Inferior parietal cortex (tissue), 1 donor: Measurements from ENCODE around the gene KPNA5.
"Not testable (repeated sequence)": the region's sequence is repeated elsewhere in the genome, so short reads cannot be mapped to it uniquely, and the experiment has no call there.

Experiments used
- DNase-seq: peaks from one replicate; pipeline ENCODE4 v3.0.0-alpha.2; 2016; ENCODE audit errors: extremely low spot score

Gene KPNA5

DNA sequence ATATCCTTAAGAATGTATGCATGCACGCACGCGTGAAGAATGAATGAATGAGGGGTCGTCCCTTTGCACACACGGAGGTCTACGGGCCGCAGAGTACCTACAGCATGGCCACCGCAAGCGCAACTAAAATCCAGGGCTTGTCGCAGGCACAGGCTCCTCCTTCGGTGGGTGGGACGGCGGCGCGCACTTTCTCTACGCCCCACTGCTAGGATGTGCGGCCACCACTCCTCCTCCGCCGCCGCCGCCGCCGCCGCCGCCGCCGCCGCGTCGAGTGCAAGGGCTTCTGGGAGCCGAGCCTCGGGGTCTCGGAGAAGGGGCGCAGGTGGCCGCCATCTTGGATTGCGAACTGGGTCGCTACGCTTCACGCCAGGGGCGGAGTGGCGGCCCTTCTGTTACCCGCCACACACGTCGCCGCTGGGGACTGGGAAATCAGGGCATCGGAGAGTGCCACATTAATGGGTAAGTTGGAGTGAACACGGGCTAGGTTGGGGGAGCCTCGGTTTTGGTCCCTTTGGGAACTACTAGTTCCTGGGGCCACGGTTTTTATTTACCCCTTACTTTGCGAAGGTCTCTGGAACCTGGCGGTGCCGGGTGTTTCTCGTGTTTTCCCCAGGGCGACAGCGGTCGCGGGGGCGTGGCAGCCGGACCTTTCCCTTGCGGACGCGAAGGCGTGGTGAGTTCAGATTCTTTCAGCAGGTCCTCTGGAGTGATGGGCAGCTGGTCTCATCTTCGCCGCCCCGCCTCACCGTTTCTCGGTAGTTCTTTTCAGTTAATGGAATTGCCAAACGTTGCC lies at the start of gene KPNA5:
TSS of gene KPNA5 (plus strand) at position 332 of the 793 bp plus-strand sequence. CDS start at position 456, 124 bp downstream.
- peak; percentile 86 for DNase-seq

DNA sequence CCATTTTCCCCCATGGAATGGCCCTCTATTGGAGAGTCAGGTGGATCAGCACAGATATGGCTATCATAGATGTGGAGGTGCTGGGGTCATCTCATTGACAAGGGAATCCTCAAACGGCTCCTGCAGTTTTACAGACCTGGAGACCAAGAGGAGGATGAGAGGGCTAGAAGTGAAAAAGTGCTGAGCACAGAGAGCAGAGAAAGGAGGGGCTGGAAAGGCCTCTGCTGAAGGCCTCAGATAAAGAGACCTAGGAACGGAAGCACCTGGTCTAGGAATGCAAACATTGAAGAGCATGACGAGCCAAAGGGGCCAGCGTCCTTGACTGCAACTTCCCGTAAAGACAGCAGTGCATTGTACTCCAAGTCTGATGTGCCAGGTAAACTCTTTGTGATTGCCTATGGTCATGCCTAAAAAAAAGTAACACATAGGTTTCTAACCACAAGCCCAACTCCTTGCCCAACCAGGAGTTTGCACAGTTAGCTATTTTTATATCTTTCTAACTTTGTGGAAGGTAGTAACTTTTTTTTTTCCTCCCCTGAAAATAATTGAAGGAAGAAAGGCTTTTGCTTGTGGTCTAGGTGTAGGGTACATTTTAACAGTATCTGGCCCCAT lies 49.5 kb upstream of the KPNA5 start:
- no peak for DNase-seq

DNA sequence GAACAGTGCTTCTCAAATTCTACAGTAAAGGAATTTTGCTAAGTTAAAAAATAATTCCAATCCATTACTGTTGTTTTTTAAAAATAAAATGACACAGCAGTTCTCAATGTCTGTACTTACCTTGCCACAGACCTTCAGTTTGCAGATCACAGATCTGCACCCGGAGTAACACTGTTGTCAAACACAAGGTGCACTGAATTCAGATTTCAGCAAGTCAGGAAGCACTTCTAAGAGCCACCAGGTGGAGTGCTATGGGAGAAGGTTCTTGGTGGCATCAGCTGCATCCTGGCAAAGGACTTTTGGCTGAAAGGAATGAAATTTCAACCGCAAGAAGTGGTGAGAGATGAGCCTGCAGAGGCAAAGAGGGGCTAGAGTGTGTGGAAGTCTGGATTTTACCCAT lies 47.3 kb upstream of the KPNA5 start:
- DNase-seq = no peak

- no peak for DNase-seq
These were observed 32.9 kb upstream of the KPNA5 start for GRCh38 chr6:116648156-116648555.

- DNase-seq = no peak
These were observed 31.9 kb upstream of the KPNA5 start for GRCh38 chr6:116649129-116649528.

DNA sequence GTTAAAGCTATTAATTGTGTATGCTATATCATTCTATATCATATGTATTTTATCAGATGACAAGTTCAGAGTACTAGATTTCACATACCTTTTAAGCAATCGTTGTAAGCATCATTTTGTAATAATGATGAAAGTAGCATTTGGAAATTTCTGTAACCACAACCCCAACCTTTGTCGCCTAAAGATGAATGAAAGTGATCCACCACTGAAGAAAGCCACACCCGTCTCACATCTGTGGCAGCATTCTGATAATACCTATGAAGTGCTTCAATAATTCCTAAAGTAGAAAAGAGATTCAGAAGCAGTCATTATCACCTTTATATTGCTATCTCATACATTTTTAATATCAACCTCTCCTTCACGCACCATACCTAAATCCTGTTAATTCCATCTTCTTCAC lies 29.1 kb upstream of the KPNA5 start:
- no peak for DNase-seq

GRCh38 chr6:116661594-116661993 lies 19.4 kb upstream of the KPNA5 start:
- no peak for DNase-seq

- DNase-seq = no peak
These were observed 18.8 kb upstream of the KPNA5 start for GRCh38 chr6:116662202-116662601.

DNA sequence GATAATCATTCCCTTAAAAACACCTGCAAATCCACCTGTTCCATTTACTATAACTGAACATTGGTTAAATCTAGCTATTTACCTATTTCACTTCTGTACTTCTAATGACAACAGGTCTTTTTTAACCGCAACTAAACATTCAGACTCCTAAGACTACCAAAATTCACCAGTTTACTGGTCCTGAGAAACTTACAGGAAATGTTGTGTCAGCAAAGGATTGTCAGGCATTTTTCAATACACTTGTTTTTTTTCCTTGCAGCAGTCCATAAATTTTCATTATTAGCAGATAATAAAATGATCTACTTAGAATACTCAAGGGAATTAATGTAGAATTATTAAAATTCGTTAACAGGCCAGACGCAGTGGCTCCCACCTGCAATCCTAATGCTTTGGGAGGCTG lies 17.7 kb upstream of the KPNA5 start:
- no peak for DNase-seq

DNA sequence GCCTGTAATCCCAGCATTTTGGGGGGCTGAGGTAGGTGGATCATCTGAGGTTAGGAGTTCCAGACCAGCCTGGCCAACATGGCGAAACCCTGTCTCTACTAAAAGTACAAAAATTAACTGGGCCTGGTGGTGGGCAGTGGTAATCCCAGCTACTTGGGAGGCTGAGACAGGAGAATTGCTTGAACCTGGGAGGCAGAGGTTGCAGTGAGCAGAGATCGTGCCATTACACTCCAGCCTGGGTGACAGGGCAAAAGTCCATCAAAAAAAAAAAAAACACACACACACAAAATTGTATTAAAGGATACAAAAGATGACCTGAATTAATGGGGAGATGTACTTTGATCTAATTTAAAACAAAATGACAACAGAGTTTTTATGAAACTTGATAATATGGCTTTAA lies 16.8 kb upstream of the KPNA5 start:
- DNase-seq = not testable (repeated sequence)

- DNase-seq = no peak
These were observed 15.5 kb upstream of the KPNA5 start for GRCh38 chr6:116665464-116665863.

DNA sequence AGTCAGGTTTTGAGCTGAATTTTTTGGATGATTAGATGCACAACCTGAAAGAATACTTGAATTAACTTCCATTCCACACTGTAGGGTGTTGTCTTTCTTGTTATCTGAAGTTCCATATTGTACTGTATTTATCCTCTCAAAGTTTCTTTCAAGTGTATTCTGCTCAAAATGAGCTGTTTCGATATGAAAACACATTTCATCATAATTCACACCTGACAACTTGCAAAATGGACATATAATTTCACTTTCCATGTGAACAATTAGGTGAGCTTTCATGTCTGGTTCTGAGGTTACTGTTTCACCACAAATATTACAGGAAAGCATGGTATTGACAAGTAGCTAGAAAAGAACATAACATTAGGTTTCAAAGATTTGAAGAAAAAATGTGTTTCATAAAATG lies 14.1 kb upstream of the KPNA5 start:
- DNase-seq = no peak

GRCh38 chr6:116667623-116668022 lies 13.4 kb upstream of the KPNA5 start:
- DNase-seq = no peak

GRCh38 chr6:116672306-116672705 lies 8.7 kb upstream of the KPNA5 start:
- no peak for DNase-seq

- no peak for DNase-seq
These were observed 5.0 kb upstream of the KPNA5 start for GRCh38 chr6:116676021-116676420.

DNA sequence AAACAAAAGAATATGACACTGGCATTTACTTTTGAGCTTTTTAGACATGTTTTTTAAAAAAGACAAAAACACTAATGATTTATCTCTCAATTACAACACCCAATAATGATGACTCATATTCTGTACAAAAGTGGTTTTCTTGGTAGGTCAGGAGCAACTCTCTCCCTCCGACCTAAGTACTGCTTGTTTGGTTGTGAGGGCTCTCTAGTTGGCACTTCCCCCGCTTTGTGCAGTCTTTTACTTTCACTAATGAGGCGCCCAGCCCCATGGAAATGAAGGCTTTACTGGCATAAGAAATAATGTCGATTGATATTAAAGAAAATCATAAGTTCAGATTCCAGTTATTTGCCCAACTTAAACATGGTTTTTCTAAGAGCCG lies 1.3 kb downstream of the KPNA5 start:
- DNase-seq = peak; percentile 45

- DNase-seq = no peak
These were observed 4.5 kb downstream of the KPNA5 start for GRCh38 chr6:116685437-116685993.

- DNase-seq = not testable (repeated sequence)
These were observed 5.6 kb downstream of the KPNA5 start for GRCh38 chr6:116686475-116687101.

- no peak for DNase-seq
These were observed 10.1 kb downstream of the KPNA5 start for GRCh38 chr6:116691154-116691553.

DNA sequence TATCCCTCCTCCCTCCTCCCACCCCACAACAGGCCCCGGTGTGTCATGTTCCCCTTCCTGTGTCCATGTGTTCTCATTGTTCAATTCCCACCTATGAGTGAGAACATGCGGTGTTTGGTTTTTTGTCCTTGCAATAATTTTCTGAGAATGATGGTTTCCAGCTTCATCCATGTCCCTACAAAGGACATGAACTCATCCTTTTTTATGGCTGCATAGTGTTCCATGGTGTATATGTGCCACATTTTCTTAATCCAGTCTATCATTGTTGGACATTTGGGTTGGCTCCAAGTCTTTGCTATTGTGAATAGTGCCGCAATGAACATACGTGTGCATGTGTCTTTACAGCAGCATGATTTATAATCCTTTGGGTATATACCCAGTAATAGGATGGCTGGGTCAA lies 11.9 kb downstream of the KPNA5 start:
- DNase-seq = not testable (repeated sequence)

GRCh38 chr6:116693275-116693674 lies 12.3 kb downstream of the KPNA5 start:
- not testable (repeated sequence) for DNase-seq

- no peak for DNase-seq
These were observed 14.4 kb downstream of the KPNA5 start for GRCh38 chr6:116695401-116695800.

GRCh38 chr6:116697480-116697879 lies 16.5 kb downstream of the KPNA5 start:
- no peak for DNase-seq
